Activated naive CD8-positive, alpha-beta T cell treated with anti-CD3 and anti-CD28 coated beads, Interleukin-2, amount 10 ng/mL, durations not matched to agents 7 days and 5 days (primary cell): ENCODE results near the gene P2RY14. TPM values are rescaled to one million over a fixed set of nuclear protein-coding genes. Genes with fewer than 3 reads are reported as not detected.
"Not testable (repeated sequence)": the region's sequence is repeated elsewhere in the genome, so short reads cannot be mapped to it uniquely, and the experiment has no call there.

Experiments used
- ATAC-seq: fragments of 150-1000 bp; cut with Tn5 transposase; one replicate; pipeline ENCODE4 v1.10.0; 2021; ENCODE audit warnings: low read depth, moderate library complexity
- POLR2A ChIA-PET: fragments of 350-600 bp; sonication (Branson Sonifier 250); formaldehyde crosslinking; loops from one replicate; lab custom pipeline; 2021; ENCODE audit warnings: antibody characterized with exemption; lab: Charles Lee
- DNase-seq: peaks from one replicate; pipeline ENCODE4 v3.0.0; 2021
- H3K27ac Mint-ChIP-seq: one replicate; pipeline ENCODE4 v1.8.0; 2022; ENCODE audit warnings: mild to moderate bottlenecking, mixed read lengths
- H3K27me3 Mint-ChIP-seq: one replicate; pipeline ENCODE4 v1.8.0; 2022; ENCODE audit warnings: mild to moderate bottlenecking, moderate library complexity, mixed read lengths
- H3K36me3 Mint-ChIP-seq: one replicate; pipeline ENCODE4 v1.8.0; 2021; ENCODE audit warnings: mild to moderate bottlenecking, mixed read lengths
- H3K4me1 Mint-ChIP-seq: one replicate; pipeline ENCODE4 v1.8.0; 2021; ENCODE audit warnings: mixed read lengths
- H3K4me3 Mint-ChIP-seq: one replicate; pipeline ENCODE4 v1.8.0; 2022; ENCODE audit warnings: mild to moderate bottlenecking, moderate library complexity, mixed read lengths
- H3K9me3 Mint-ChIP-seq: one replicate; pipeline ENCODE4 v1.8.0; 2021; ENCODE audit warnings: mixed read lengths
- total RNA-seq, 2 experiments: library from RNA; stranded (reverse); gene quantifications; one replicate each; pipeline ENCODE4 v1.2.3, GENCODE V29; 2021

Gene P2RY14
- total RNA-seq, 2 experiments from 2014 or later, result 1.2 to 1.9 TPM

DNA sequence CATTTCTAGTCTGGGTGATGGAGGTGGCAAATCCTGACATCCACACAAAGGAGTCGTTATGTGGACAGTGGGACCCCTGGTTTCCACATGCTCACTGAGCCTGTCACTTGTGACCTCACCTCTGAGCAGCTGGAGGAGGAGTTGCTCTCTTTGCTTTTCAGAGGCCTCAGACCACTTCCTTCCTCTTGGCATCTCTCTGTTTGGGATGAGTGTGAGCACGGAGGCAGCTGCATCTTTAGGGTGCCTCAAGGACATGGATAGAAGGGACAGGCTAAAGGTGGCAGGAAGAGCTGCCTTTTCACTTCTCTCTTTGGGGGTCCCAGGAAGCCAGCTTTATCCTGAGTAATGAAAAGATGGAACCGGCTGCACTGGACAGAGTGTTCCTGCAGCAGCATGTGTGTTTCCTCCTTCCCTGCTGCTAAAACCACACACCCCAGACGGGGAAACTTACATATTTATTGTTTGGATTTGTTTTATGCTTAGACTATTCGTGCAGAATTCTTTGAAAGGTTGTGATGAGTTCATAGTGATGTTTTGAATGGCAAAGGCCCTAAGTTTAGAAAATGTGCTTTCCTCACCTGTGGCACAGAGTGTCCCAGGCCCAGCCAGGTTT, 107.1 kb downstream of the P2RY14 start:
- DNase-seq, result peak; percentile 44
- POLR2A ChIA-PET, result interaction anchor here (0.5 to 3.2 kb wide), 12 partner anchors 12 to 408 kb away, joined by 3 to 20 read pairs (median 4); partner anchors contain the start of genes GPR171 and SIAH2
- Mint-ChIP-seq H3K36me3 (peaks cover 3% of the 10 kb centered on the region), H3K9me3 (no peaks in the 10 kb centered on the region), H3K4me1 (peaks cover 45% of the 10 kb centered on the region), H3K4me3 (peak overlapping the region; percentile 71), H3K27me3 (no peaks in the 10 kb centered on the region), H3K27ac (peak overlapping the region; percentile 89)
- peak; percentile 89 for ATAC-seq

DNA sequence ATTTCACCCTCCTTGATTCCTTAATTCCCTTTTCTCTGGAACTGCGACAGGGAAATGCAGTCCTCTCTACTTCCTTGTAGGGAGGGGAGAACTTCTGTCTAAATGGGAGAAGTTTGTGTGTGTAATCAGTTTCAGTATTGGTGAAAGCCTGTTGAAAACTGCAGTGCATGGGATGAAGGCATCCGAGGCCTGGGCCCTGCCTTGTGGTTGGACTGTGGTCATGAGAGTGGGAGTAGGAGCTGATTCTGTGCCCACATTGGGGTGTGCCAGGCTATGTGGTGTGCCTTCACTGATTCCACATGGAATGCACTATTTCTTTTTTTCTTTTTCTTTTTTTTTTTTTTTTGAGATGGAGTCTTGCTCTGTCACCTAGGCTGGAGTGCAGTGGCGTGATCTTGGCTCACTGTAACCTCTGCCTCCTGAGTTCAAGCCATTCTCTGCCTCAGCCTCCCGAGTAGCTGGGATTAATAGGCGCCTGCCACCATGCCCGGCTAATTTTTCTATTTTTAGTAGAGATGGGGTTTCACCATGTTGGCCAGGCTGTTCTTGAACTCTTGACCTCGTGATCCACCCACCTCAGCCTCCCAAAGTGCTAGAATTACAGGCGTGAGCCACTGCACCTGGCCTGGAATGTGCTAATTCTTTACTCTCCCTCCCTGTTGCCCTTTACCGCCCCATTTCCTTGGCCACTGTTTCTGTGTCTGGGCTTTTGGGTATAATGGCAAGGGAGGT, 108.2 kb downstream of the P2RY14 start:
- Mint-ChIP-seq H3K4me3 (peak overlapping the region; percentile 71), H3K4me1 (peaks cover 45% of the 10 kb centered on the region), H3K27ac (peak overlapping the region; percentile 89)
- DNase-seq, H3K36me3 Mint-ChIP-seq, H3K27me3 Mint-ChIP-seq, ATAC-seq, H3K9me3 Mint-ChIP-seq: not testable (repeated sequence)
- POLR2A ChIA-PET, result interaction anchor here (1.3 to 3.2 kb wide), 4 partner anchors 13 to 38 kb away, joined by 4 to 20 read pairs (median 8); no protein-coding TSS in a partner anchor

DNA sequence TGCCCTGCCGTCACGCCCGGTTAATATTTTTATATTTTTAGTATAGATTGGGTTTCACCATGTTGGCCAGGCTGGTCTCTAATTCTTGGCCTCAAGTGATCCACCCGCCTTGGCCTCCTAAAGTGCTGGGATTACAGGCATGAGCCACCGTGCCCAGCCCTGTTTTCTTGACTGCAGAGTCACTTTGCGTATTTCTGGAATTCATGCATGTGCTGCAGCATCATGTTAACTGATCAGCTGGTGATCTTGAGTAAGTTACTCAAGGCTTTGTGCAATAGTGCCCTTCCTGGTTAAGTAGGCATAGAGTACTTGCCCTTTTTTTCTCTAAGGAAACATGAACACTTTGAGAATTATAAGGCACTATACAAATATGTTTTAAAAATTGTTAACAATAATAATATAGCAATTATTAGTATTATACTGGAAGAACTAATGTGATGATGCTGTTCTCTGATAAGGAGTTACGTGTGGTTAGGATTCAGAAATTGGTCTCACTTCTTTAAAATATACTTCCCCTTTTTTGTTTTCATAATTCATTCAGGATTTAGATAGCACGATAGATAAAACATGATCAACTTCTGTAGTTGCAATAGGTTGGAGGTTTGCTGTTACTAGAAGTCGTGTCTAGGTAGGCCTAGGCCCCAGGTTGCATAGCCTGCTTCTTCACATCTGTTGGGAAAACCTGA, 108.9 kb downstream of the P2RY14 start:
- DNase-seq, result no peak
- peaks cover 3% of the 10 kb centered on the region for H3K36me3 Mint-ChIP-seq
- peaks cover 44% of the 10 kb centered on the region for H3K4me1 Mint-ChIP-seq
- peak overlapping the region; percentile 31 for H3K4me3 Mint-ChIP-seq
- peak overlapping the region; percentile 74 for H3K27ac Mint-ChIP-seq
- H3K9me3 Mint-ChIP-seq, result no peaks in the 10 kb centered on the region
- H3K27me3 Mint-ChIP-seq, result no peaks in the 10 kb centered on the region
- POLR2A ChIA-PET, result interaction anchor here (0.7 to 2.0 kb wide), 4 partner anchors 25 to 749 kb away, joined by 3 to 10 read pairs (median 6); no protein-coding TSS in a partner anchor
- no peak for ATAC-seq

DNA sequence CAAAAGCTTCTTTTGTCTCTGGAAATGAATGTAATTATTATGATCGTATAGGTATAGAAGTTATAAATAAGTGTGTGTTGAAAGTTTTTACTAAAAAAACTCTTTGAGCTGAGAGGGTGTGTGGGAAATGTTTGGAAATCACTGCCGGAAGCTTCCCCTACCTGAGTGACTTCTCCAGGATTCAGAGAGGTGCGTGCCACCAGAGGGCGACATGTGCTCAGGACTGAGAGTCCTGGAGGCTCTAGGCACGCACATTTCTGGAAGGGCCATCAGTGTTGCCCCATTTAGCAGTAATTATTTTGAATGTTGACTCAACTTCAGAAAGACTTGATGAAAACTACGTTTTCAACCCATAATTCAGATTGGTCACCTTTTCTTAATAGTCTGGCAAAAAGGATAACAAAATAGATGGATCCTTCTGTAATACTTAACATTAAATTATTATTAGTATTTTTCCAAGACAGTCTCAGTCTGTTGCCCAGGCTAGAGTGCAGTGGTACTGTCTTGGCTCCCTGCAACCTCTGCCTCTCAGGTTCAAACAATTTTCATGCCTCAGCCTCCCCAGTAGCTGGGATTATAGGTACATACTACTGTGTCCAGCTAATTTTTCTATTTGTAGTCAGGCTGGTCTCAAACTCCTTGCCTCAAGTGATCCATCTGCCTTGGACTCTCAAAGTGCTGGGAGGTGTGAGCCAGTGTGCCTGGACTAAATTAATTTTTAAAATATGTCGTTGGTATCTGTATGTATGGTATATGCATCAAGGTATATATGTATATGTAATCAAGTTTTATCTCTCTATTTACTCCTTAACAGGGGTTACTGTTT, 109.9 kb downstream of the P2RY14 start:
- Mint-ChIP-seq H3K27ac (peak overlapping the region; percentile 10), H3K9me3 (no peaks in the 10 kb centered on the region), H3K27me3 (no peaks in the 10 kb centered on the region), H3K4me1 (peaks cover 39% of the 10 kb centered on the region), H3K36me3 (no peaks in the 10 kb centered on the region), H3K4me3 (no peak overlapping the region)
- DNase-seq, result peak; percentile 84
- POLR2A ChIA-PET, result interaction anchor here (0.7 to 1.9 kb wide), 4 partner anchors 26 to 750 kb away, joined by 3 to 9 read pairs (median 4); no protein-coding TSS in a partner anchor
- ATAC-seq, result peak; percentile 50

DNA sequence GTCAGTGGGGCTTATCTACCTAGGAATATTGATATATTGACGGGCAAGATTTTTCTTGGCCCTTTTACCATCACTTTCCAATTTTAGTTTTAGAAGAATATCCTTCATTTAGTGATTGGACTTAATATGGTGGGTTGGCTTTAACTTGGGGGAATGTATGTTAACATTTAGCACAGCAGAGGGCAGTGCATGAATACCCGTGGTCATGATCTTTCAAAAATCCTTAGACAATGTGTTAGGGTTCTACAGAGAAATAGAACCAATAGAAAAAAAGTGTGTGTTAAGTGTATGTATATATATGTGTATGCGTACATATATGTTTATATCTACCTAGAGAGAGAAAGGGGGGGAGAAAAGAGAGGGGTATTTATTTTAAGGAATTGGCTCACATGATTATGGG, 112.2 kb downstream of the P2RY14 start:
- POLR2A ChIA-PET, result interaction anchor here (0.7 kb wide), 1 partner anchor 42 kb away, joined by 3 read pairs; no protein-coding TSS in a partner anchor
- H3K4me1 Mint-ChIP-seq, result peaks cover 21% of the 10 kb centered on the region
- no peaks in the 10 kb centered on the region for H3K9me3 Mint-ChIP-seq
- no peak for ATAC-seq
- DNase-seq, result no peak
- H3K27me3 Mint-ChIP-seq, result no peaks in the 10 kb centered on the region
- no peak overlapping the region for H3K27ac Mint-ChIP-seq
- H3K36me3 Mint-ChIP-seq, result no peaks in the 10 kb centered on the region
- no peak overlapping the region for H3K4me3 Mint-ChIP-seq

DNA sequence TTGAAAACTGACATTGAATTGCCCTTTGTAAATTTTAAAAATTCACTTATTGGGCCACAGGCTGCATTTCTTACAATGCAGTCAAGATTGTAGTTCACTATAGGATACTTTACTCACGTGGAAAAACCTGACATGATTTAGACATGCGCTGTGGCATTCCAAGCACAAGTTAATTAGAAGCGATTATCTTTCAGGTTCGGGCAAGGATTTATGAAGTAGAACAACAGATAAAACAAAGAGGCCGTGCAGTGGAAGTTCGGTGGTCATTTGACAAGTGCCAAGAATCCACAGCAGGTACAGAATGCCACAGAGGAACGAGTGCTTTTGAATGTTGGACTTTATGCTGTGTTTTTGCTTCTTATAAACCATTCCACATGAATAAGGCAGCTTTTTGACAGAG, 113.1 kb downstream of the P2RY14 start:
- Mint-ChIP-seq H3K4me1 (peaks cover 11% of the 10 kb centered on the region), H3K9me3 (no peaks in the 10 kb centered on the region), H3K27ac (no peak overlapping the region), H3K36me3 (no peaks in the 10 kb centered on the region), H3K27me3 (peaks cover 3% of the 10 kb centered on the region), H3K4me3 (no peak overlapping the region)
- POLR2A ChIA-PET, result no interaction called here
- DNase-seq, result no peak
- no peak for ATAC-seq

Other genes with a start within 250 kb of the P2RY14 start
- under 1 TPM; 0.36 to 0.68 TPM for gene MED12L, start 192.9 kb downstream of the P2RY14 start, total RNA-seq
- gene GPR171, start 75.3 kb downstream of the P2RY14 start, total RNA-seq, result 100 to 1,000 TPM; 142 TPM
- gene GPR87, start 38.3 kb upstream of the P2RY14 start, total RNA-seq, result not detected
- not detected for gene P2RY13, start 51.0 kb upstream of the P2RY14 start, total RNA-seq
- not detected for gene P2RY12, start 106.2 kb upstream of the P2RY14 start, total RNA-seq
- gene IGSF10, start 182.5 kb upstream of the P2RY14 start, total RNA-seq, result not detected